Smooth muscle cell (in vitro differentiated cells): Measurements from ENCODE around the gene RALGAPA2. TPM values are rescaled to one million over a fixed set of nuclear protein-coding genes. Genes with fewer than 3 reads are reported as not detected.

Experiments
- DNase-seq: peaks from one replicate; lab custom pipeline; 2025; ENCODE audit not compliant: unreplicated experiment; lab: John Stamatoyannopoulos, UW
- H2AFZ ChIP-seq: fragments of 200-600 bp; sonication (generic); 2 replicates; pipeline ENCODE4 v1.6.0; 2016; ENCODE audit warnings: antibody characterized with exemption, low read depth, mild to moderate bottlenecking
- H3F3A ChIP-seq: fragments of 200-600 bp; sonication (generic); 2 replicates; pipeline ENCODE4 v1.6.0; 2017; ENCODE audit warnings: antibody characterized with exemption, low read depth
- H3K27ac ChIP-seq: fragments of 200-600 bp; sonication (generic); 2 replicates; pipeline ENCODE4 v1.5.1; 2016; ENCODE audit warnings: low read depth, mild to moderate bottlenecking
- H3K27me3 ChIP-seq: fragments of 200-600 bp; sonication (generic); 2 replicates; pipeline ENCODE4 v1.6.1; 2016; ENCODE audit warnings: low read depth, mild to moderate bottlenecking
- H3K36me3 ChIP-seq: fragments of 200-600 bp; sonication (generic); 2 replicates; pipeline ENCODE4 v1.5.1; 2016; ENCODE audit warnings: low read depth
- H3K4me1 ChIP-seq: fragments of 200-600 bp; sonication (generic); 2 replicates; pipeline ENCODE4 v1.5.1; 2016; ENCODE audit warnings: low read depth
- H3K4me2 ChIP-seq: fragments of 200-600 bp; sonication (generic); 2 replicates; pipeline ENCODE4 v1.6.0; 2016; ENCODE audit warnings: mild to moderate bottlenecking
- H3K4me3 ChIP-seq: fragments of 200-600 bp; sonication (generic); 2 replicates; pipeline ENCODE4 v1.5.1; 2016; ENCODE audit warnings: mild to moderate bottlenecking
- H3K79me2 ChIP-seq: fragments of 200-600 bp; sonication (generic); 2 replicates; pipeline ENCODE4 v1.6.0; 2016; ENCODE audit warnings: low read depth, mild to moderate bottlenecking
- H3K9ac ChIP-seq: fragments of 200-600 bp; sonication (generic); 2 replicates; pipeline ENCODE4 v1.6.0; 2016; ENCODE audit warnings: low read depth
- H3K9me3 ChIP-seq: fragments of 200-600 bp; sonication (generic); replicated peaks from 2 replicates; pipeline ENCODE4 v1.5.1; 2016; ENCODE audit warnings: low read depth
- H4K20me1 ChIP-seq: fragments of 200-600 bp; sonication (generic); 2 replicates; pipeline ENCODE4 v1.6.0; 2016; ENCODE audit warnings: low read depth
- WGBS: methylation state at CpG from one replicate; pipeline ENCODE4 v1.1.7; 2016; ENCODE audit warnings: low lambda C conversion rate; 5-methylcytosine and 5-hydroxymethylcytosine counted together
- polyA plus RNA-seq: library from polyadenylated mRNA; unstranded; fragments of >200 nt; fragmentation: Nextera tagmentation; extraction: Ambion mirVana; gene quantifications from 2 replicates; pipeline ENCODE4 v1.2.1, GENCODE V29; 2016
- total RNA-seq: library from RNA; depleted of rRNA; stranded (reverse); fragments of >200 nt; gene quantifications from 2 replicates; pipeline ENCODE4 v1.2.3, GENCODE V29; 2014
- TF ChIP-seq, protein P1 (sequence below): fragments of 200-600 bp; sonication (generic); IDR thresholded peaks from 2 replicates; pipeline ENCODE4 v1.5.1; 2017; ENCODE audit warnings: borderline replicate concordance, mild to moderate bottlenecking, antibody characterized with exemption; ENCODE audit not compliant: insufficient read depth, poor library complexity, severe bottlenecking

The RALGAPA2 gene
- total and polyA plus RNA-seq, 2 experiments from 2014 or later = 3.5 to 6.2 TPM

GRCh38 chr20:20437314-20437713 is 275.1 kb downstream of the RALGAPA2 start:
- no peak overlapping the region for H2AFZ ChIP-seq
- no peak overlapping the region for H3K4me3 ChIP-seq
- TF ChIP-seq, protein P1, sequence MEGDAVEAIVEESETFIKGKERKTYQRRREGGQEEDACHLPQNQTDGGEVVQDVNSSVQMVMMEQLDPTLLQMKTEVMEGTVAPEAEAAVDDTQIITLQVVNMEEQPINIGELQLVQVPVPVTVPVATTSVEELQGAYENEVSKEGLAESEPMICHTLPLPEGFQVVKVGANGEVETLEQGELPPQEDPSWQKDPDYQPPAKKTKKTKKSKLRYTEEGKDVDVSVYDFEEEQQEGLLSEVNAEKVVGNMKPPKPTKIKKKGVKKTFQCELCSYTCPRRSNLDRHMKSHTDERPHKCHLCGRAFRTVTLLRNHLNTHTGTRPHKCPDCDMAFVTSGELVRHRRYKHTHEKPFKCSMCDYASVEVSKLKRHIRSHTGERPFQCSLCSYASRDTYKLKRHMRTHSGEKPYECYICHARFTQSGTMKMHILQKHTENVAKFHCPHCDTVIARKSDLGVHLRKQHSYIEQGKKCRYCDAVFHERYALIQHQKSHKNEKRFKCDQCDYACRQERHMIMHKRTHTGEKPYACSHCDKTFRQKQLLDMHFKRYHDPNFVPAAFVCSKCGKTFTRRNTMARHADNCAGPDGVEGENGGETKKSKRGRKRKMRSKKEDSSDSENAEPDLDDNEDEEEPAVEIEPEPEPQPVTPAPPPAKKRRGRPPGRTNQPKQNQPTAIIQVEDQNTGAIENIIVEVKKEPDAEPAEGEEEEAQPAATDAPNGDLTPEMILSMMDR = no peak
- no peaks in the 10 kb centered on the region for H3K36me3 ChIP-seq
- H3F3A ChIP-seq = no peaks in the 10 kb centered on the region
- no peaks in the 10 kb centered on the region for H3K27me3 ChIP-seq
- DNase-seq = no peak
- no peaks in the 10 kb centered on the region for H3K4me1 ChIP-seq
- no peaks in the 10 kb centered on the region for H4K20me1 ChIP-seq
- H3K9me3 ChIP-seq = no peaks in the 10 kb centered on the region
- over 99% methylated on average over 7 of the region's 7 CpGs for WGBS
- H3K4me2 ChIP-seq = no peak overlapping the region
- no peak overlapping the region for H3K9ac ChIP-seq
- H3K27ac ChIP-seq = no peak overlapping the region
- H3K79me2 ChIP-seq = no peaks in the 10 kb centered on the region

- Histone ChIP-seq H4K20me1 (no peaks in the 10 kb centered on the region), H3K9ac (no peak overlapping the region), H3K4me3 (no peak overlapping the region), H3K27ac (no peak overlapping the region), H3K4me2 (no peak overlapping the region), H3K27me3 (no peaks in the 10 kb centered on the region), H3K36me3 (no peaks in the 10 kb centered on the region), H3K79me2 (no peaks in the 10 kb centered on the region), H3K4me1 (no peaks in the 10 kb centered on the region), H3K9me3 (no peaks in the 10 kb centered on the region), H2AFZ (no peak overlapping the region), H3F3A (no peaks in the 10 kb centered on the region)
- DNase-seq = no peak
- TF ChIP-seq, protein P1 = no peak
- 98% methylated on average over 16 of the region's 16 CpGs for WGBS
Observed at GRCh38 chr20:20436689-20437088, 275.8 kb downstream of the RALGAPA2 start.

- Histone ChIP-seq H3K9ac (no peak overlapping the region), H3K36me3 (no peaks in the 10 kb centered on the region), H3K4me3 (no peak overlapping the region), H4K20me1 (no peaks in the 10 kb centered on the region), H3K9me3 (no peaks in the 10 kb centered on the region), H3K4me1 (no peaks in the 10 kb centered on the region), H3K79me2 (no peaks in the 10 kb centered on the region), H3F3A (no peaks in the 10 kb centered on the region), H3K27ac (no peak overlapping the region), H3K27me3 (no peaks in the 10 kb centered on the region), H2AFZ (no peak overlapping the region), H3K4me2 (no peak overlapping the region)
- 67% methylated on average over 6 of the region's 6 CpGs for WGBS
- TF ChIP-seq, protein P1 = no peak
- DNase-seq = no peak
Observed at GRCh38 chr20:20435453-20435852, 277.0 kb downstream of the RALGAPA2 start.

DNA sequence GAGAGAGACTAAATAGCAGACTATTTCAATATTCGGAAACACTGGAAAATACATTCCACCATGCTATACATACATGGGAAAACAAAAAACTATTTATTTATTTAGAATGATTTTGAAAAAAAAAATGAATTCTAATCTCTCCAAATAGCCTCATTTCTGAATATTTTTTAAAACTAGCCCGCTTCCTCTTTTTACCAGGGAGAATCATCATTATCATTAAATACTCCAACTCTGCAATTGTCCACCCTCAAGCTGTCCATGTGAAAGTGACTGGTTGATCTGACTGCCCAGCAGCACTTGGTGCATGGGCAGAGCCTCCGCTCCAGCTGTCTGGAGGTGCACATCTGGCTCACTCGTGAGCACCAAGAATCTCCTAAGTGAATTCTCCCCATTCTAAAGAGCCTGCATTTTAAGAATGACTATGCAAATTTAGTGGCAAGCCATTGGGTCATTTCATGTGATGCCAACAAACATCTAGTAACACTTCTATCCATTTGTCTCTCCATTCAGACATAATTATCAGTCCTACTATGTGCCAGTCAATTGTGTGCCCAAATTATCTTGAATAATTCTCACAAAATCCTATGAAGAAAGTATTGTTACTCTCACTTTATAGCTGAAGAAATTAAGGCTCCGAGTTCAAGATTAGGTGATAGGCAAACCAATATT is 279.7 kb downstream of the RALGAPA2 start:
- H3K9ac ChIP-seq = no peak overlapping the region
- H3F3A ChIP-seq = no peaks in the 10 kb centered on the region
- peaks cover 2% of the 10 kb centered on the region for H3K4me1 ChIP-seq

More for the DNA sequence above, 279.7 kb downstream of the RALGAPA2 start:
- H3K27me3 ChIP-seq = no peaks in the 10 kb centered on the region
- H3K36me3 ChIP-seq = no peaks in the 10 kb centered on the region
- TF ChIP-seq, protein P1 = no peak
- H3K4me2 ChIP-seq = no peak overlapping the region
- 96% methylated on average over 5 of the region's 5 CpGs for WGBS
- no peak overlapping the region for H2AFZ ChIP-seq
- DNase-seq = no peak
- no peaks in the 10 kb centered on the region for H3K9me3 ChIP-seq
- no peak overlapping the region for H3K4me3 ChIP-seq
- H3K27ac ChIP-seq = no peak overlapping the region
- H4K20me1 ChIP-seq = no peaks in the 10 kb centered on the region
- H3K79me2 ChIP-seq = no peaks in the 10 kb centered on the region
